SK-N-MC (cell line): ENCODE measurements around the gene ITSN1.

Source experiments
- EZH2 ChIP-seq: fragments of 200-600 bp; sonication (generic); IDR thresholded peaks from one replicate; pipeline ENCODE4 v1.6.1; 2017; ENCODE audit warnings: antibody characterized with exemption
- FOXP2 ChIP-seq: optimal IDR thresholded peaks from 2 replicates; pipeline ENCODE3; 2011; ENCODE audit warnings: mild to moderate bottlenecking, moderate library complexity; ENCODE audit not compliant: insufficient read depth; ENCODE audit errors: extremely low read length, control extremely low read depth
- POLR2AphosphoS5 ChIP-seq: IDR thresholded peaks from 2 replicates; pipeline ENCODE4 v1.6.1; 2012; ENCODE audit warnings: mild to moderate bottlenecking, low read depth, low read length, borderline replicate concordance

GRCh38 chr21:33835920-33836319 lies 193.6 kb downstream of the ITSN1 start:
- no peak for TF ChIP-seq EZH2
- no peak for TF ChIP-seq POLR2AphosphoS5
- no peak for TF ChIP-seq FOXP2
